HEK293T (cell line): ENCODE data around the gene SYCE1.
"Not testable (repeated sequence)": the region's sequence is repeated elsewhere in the genome, so short reads cannot be mapped to it uniquely, and the experiment has no call there.

Source experiments
- CTCF ChIA-PET: fragments of 350-600 bp; formaldehyde crosslinking; extraction: SDS; loops from one replicate; lab custom pipeline; 2021; ENCODE audit warnings: antibody characterized with exemption, inconsistent platforms; lab: Yijun Ruan, JAX
- POLR2A ChIA-PET: fragments of 350-600 bp; formaldehyde crosslinking; extraction: SDS; loops from one replicate; lab custom pipeline; 2020; ENCODE audit warnings: antibody characterized with exemption, inconsistent platforms; lab: Yijun Ruan, JAX
- DNase-seq: peaks from one replicate; pipeline ENCODE4 v3.0.0; 2012; ENCODE audit warnings: mixed read lengths; ENCODE audit errors: extremely low spot score
- ARNT ChIP-seq: fragments of 450-650 bp; IDR thresholded peaks from 2 replicates; pipeline ENCODE4 v1.6.1; 2017; ENCODE audit warnings: mild to moderate bottlenecking
- BHLHE40 ChIP-seq: fragments of 450-650 bp; IDR thresholded peaks from 2 replicates; pipeline ENCODE4 v1.6.1; 2016; ENCODE audit warnings: mild to moderate bottlenecking, moderate library complexity, borderline replicate concordance
- CTBP1 ChIP-seq: fragments of 450-650 bp; IDR thresholded peaks from 2 replicates; pipeline ENCODE4 v1.6.1; 2016; ENCODE audit warnings: borderline replicate concordance
- ELF4 ChIP-seq: fragments of 450-650 bp; IDR thresholded peaks from 2 replicates; pipeline ENCODE4 v1.6.1; 2017; ENCODE audit warnings: antibody characterized with exemption
- FOXA1 ChIP-seq: fragments of 450-650 bp; IDR thresholded peaks from 2 replicates; pipeline ENCODE4 v1.6.1; 2016; ENCODE audit warnings: mild to moderate bottlenecking
- FOXK2 ChIP-seq: fragments of 450-650 bp; IDR thresholded peaks from 2 replicates; pipeline ENCODE4 v1.6.1; 2016; ENCODE audit warnings: mild to moderate bottlenecking
- FOXM1 ChIP-seq: fragments of 450-650 bp; IDR thresholded peaks from 2 replicates; pipeline ENCODE4 v1.6.1; 2017; ENCODE audit warnings: mild to moderate bottlenecking, borderline replicate concordance
- HDGF ChIP-seq: fragments of 450-650 bp; IDR thresholded peaks from 2 replicates; pipeline ENCODE4 v1.6.1; 2017; ENCODE audit warnings: antibody characterized with exemption, borderline replicate concordance
- L3MBTL2 ChIP-seq: fragments of 450-650 bp; conservative IDR thresholded peaks from 2 replicates; pipeline ENCODE4 v1.6.1; 2016; ENCODE audit warnings: mild to moderate bottlenecking
- LEF1 ChIP-seq: fragments of 450-650 bp; IDR thresholded peaks from 2 replicates; pipeline ENCODE4 v1.6.1; 2017; ENCODE audit warnings: mild to moderate bottlenecking, borderline replicate concordance
- NFRKB ChIP-seq: fragments of 450-650 bp; IDR thresholded peaks from 2 replicates; pipeline ENCODE4 v1.6.1; 2016; ENCODE audit warnings: mild to moderate bottlenecking, moderate library complexity
- PKNOX1 ChIP-seq: fragments of 450-650 bp; IDR thresholded peaks from 2 replicates; pipeline ENCODE4 v1.6.1; 2016
- SP1 ChIP-seq: fragments of 450-650 bp; IDR thresholded peaks from 2 replicates; pipeline ENCODE4 v1.6.1; 2017
- SUZ12 ChIP-seq: fragments of 450-650 bp; IDR thresholded peaks from 2 replicates; pipeline ENCODE4 v1.6.1; 2016; ENCODE audit warnings: mild to moderate bottlenecking
- TARDBP ChIP-seq: fragments of 450-650 bp; IDR thresholded peaks from 2 replicates; pipeline ENCODE4 v1.6.1; 2016
- ZNF384 ChIP-seq: fragments of 450-650 bp; IDR thresholded peaks from 2 replicates; pipeline ENCODE4 v1.6.1; 2016

The SYCE1 gene

GRCh38 chr10:133600657-133601056 lies 35.3 kb upstream of the SYCE1 start:
- no peak for DNase-seq
- ChIA-PET POLR2A (no interaction called here), CTCF (interaction anchor here (1.3 kb wide), 1 partner anchor 8 kb away, joined by 3 read pairs; no protein-coding TSS in a partner anchor)
- no peak for TF ChIP-seq ZNF384
- TF ChIP-seq L3MBTL2: no peak
- TF ChIP-seq ARNT: no peak
- no peak for TF ChIP-seq BHLHE40
- no peak for TF ChIP-seq ELF4
- no peak for TF ChIP-seq CTBP1
- no peak for TF ChIP-seq TARDBP
- no peak for TF ChIP-seq SUZ12
- TF ChIP-seq NFRKB: no peak
- no peak for TF ChIP-seq FOXA1
- TF ChIP-seq PKNOX1: no peak

- DNase-seq, POLR2A ChIA-PET: not testable (repeated sequence)
- CTCF ChIA-PET: interaction anchor here (1.3 kb wide), 1 partner anchor 9 kb away, joined by 3 read pairs; no protein-coding TSS in a partner anchor
These were observed 34.5 kb upstream of the SYCE1 start for GRCh38 chr10:133599869-133600268.

- TF ChIP-seq NFRKB (no peak), BHLHE40 (no peak), LEF1 (no peak), ELF4 (no peak), TARDBP (no peak)
- CTCF ChIA-PET: no interaction called here
- no peak for DNase-seq
- POLR2A ChIA-PET: no interaction called here
These were observed 27.3 kb upstream of the SYCE1 start for GRCh38 chr10:133592716-133593115.

GRCh38 chr10:133590970-133591359 lies 25.6 kb upstream of the SYCE1 start:
- TF ChIP-seq SP1: no peak
- TF ChIP-seq ARNT: no peak
- no peak for TF ChIP-seq TARDBP
- TF ChIP-seq PKNOX1: no peak
- no peak for TF ChIP-seq CTBP1
- TF ChIP-seq ZNF384: no peak
- TF ChIP-seq FOXK2: no peak
- TF ChIP-seq BHLHE40: no peak
- no peak for TF ChIP-seq ELF4
- TF ChIP-seq HDGF: no peak
- TF ChIP-seq FOXM1: no peak
- TF ChIP-seq SUZ12: no peak
- no peak for TF ChIP-seq NFRKB
- no peak for DNase-seq
- ChIA-PET POLR2A (no interaction called here), CTCF (no interaction called here)

- no peak for TF ChIP-seq HDGF
- TF ChIP-seq LEF1: no peak
- no peak for TF ChIP-seq PKNOX1
- TF ChIP-seq BHLHE40: no peak
- TF ChIP-seq SP1: no peak
- no peak for TF ChIP-seq SUZ12
- no peak for TF ChIP-seq ELF4
- no peak for TF ChIP-seq TARDBP
- TF ChIP-seq ARNT: no peak
- TF ChIP-seq FOXM1: no peak
- no peak for DNase-seq
- POLR2A ChIA-PET: no interaction called here
- CTCF ChIA-PET: no interaction called here
These were observed 25.0 kb upstream of the SYCE1 start for GRCh38 chr10:133590226-133590969.

- POLR2A ChIA-PET, CTCF ChIA-PET, DNase-seq: not testable (repeated sequence)
These were observed 11.7 kb upstream of the SYCE1 start for GRCh38 chr10:133577037-133577436.

- DNase-seq, POLR2A ChIA-PET: not testable (repeated sequence)
- CTCF ChIA-PET: interaction anchor here (0.6 to 0.7 kb wide), 2 partner anchors 35 to 61 kb away, joined by 3 read pairs; no protein-coding TSS in a partner anchor
These were observed 8.1 kb upstream of the SYCE1 start for GRCh38 chr10:133573460-133573859.

- DNase-seq, CTCF ChIA-PET, POLR2A ChIA-PET: not testable (repeated sequence)
These were observed 6.7 kb upstream of the SYCE1 start for GRCh38 chr10:133572055-133572454.

GRCh38 chr10:133569801-133570200 lies 4.4 kb upstream of the SYCE1 start:
- CTCF ChIA-PET, DNase-seq, POLR2A ChIA-PET: not testable (repeated sequence)

- CTCF ChIA-PET, POLR2A ChIA-PET: not testable (repeated sequence)
These were observed 3.6 kb upstream of the SYCE1 start for GRCh38 chr10:133568831-133569527.

More at GRCh38 chr10:133568831-133569527, 3.6 kb upstream of the SYCE1 start:
- DNase-seq: not testable (repeated sequence)
